HG02588 (cell line): Measurements from ENCODE around the gene DPH1.
"Not testable (repeated sequence)": the region's sequence is repeated elsewhere in the genome, so short reads cannot be mapped to it uniquely, and the experiment has no call there.

ENCODE experiments used
- ATAC-seq: cut with Tn5 transposase; IDR thresholded peaks from one replicate; pipeline ENCODE4 v1.9.1; 2021; ENCODE audit warnings: mild to moderate bottlenecking, moderate library complexity; ENCODE audit not compliant: unreplicated experiment

DPH1 gene

GRCh38 chr17:2004435-2004952 is 25.5 kb upstream of the DPH1 start:
- ATAC-seq: no peak

DNA sequence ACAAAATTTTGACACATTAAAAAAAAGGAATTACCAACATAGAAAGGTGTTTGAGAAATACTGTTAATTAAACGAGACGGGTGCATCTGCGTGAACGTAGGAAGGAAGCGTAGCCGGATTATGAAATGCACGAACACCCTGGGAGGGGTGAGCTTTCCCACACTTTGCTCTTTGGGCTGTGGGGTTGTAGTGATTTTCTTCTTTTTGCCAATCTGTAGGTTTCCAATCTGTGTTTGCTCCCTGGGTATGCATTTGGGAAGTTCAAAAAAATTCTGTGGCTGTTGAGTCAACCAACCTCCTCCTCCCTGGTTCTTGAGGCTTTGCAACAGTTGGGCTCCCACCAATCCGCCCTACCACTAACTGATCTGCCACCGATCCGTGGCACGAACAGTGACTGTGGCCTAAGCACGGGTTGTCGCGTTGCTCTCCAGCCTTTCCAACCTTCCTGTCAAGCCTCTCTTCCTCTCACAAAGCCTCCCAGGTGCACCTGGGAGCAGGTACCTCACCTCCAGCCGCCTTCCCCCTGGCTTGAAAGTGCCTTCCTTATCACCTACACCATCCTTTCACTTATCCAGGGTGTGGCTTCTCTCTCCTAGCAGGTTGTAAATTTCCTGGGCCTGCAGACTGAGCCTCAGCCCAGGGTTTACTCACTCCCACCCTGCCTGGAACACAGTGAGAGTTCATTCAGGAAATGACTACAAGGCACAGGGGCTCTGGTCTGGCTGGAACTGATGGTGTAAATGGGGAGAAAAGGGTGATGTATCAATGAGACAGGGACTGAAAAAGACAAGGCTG is 21.4 kb upstream of the DPH1 start:
- no peak for ATAC-seq

DNA sequence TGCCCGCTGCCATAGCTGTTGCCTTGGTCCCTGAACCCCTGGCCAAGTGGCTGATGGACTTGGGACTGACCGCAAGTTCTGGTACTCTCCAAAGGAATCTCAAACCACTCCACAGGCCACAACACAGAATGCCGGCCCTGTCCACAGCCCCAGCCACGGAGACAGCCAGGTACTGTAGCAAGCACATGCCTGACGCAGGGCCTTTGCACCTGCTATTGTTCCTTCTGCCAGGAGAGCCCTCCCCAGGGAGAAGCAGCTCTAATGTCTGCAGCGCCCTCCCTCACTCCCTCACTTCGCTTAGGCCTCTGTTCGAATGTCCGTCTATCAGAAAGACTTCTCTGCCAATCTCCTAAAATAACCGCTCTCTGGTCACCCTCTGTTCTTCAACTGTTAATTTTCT is 20.2 kb upstream of the DPH1 start:
- ATAC-seq: no peak

DNA sequence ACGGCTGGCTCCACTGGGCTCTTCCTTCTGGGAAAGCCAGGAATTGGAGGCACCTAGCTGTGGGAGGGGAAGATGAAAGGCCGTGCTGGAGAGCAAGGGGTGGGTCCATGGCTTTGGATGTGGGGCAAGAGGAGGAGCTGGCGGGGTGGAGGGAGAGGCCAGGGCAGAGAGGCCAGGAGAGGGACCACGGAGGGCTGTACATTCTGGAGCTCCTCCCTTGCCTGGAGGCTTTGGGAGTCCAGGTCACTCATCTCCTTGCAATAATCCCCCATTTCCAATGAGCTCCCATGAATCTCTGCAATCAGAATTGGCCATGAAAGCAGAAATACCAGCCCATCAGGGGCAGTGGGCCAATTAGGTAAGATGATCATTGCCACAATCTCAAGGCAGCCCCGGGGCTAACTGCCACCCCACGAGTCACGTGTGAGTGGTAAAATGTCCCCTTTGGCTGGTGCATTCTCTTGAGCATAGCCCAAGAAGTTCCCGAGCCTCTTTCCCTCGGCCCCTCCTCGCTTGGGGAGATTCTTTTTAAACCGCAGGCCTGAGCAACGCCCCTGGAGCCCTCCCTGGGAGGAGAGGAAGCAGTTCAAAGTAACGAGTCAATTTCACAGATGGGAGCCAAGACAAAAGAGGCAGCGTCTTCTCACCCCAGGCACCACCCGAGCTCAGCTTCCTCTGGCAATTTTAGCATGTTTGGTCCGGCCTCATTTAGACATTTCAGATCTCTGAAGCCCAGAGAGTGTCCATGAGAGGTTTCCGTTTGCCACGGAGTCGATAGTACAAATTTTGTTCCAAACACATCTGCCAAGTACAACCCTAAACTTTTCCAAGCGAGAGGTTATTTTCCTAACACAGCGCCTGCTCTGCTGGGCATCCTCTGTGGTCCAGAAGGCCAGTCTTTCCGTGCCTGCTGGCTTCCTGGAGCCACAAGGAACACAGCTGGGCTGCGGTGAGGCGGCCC is 18.3 kb upstream of the DPH1 start:
- no peak for ATAC-seq

DNA sequence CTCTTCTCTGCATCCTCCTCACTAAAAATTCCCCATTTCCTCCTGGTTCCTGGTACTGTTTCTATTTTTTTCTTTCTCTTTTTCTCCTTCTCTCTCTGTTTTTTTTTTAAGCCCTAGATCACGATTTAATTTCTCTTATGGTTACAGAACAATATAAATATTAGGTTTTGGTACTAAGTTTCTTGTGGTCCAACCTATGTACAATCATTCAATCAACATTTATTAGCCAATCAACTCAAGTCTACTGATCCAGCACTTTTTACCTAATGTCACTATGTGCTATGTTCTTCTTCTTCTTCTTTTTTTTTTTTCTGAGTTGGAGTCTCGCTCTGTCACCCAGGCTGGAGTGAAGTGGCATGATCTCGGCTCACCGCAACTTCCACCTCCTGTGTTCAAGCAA is 17.5 kb upstream of the DPH1 start:
- no peak for ATAC-seq

DNA sequence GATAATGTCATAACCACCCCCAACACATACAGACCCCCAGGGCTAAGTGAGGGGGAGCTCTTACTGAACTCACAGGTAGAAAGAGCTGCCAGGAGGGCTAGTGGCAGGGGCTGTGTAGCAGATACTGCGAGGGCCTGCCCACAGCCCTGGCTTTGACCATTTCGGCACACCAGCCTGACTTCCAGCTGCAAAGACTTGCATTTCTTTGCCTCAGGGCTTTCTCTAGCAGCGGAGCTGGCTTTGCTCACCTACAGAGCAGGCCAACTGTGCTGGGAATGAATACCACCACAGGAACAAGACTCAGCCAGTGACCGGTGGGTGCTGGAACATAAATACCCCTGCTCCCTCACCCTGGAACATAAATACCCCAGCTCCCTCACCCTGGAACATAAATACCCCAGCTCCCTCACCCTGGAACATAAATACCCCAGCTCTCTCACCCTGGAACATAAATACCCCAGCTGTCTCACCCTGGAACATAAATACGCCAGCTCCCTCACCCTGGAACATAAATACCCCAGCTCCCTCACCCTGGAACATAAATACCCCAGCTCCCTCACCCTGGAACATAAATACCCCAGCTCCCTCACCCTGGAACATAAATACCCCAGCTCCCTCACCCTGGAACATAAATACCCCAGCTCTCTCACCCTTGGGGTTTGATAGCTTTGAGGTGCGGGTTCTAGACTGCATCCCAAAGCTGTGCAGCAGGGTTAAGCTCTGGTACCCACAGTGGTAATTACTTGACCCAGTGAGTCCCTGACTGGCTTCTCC is 16.5 kb upstream of the DPH1 start:
- not testable (repeated sequence) for ATAC-seq

DNA sequence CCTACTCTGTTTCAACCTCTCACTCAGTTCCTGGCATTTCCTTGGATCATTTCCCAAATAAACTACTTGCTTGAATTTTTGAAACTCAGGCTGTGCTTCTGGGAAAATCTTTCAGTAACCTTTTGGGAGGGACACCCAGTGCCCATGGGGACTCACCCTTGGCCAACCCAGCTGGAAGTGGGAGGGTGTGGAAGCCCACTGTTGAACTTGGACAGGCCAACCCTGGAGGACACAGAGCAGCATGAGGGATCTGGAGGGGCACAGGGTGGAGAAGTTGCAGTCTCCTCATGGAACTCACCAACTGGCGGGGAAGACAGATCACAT is 16.0 kb upstream of the DPH1 start:
- ATAC-seq: no peak

DNA sequence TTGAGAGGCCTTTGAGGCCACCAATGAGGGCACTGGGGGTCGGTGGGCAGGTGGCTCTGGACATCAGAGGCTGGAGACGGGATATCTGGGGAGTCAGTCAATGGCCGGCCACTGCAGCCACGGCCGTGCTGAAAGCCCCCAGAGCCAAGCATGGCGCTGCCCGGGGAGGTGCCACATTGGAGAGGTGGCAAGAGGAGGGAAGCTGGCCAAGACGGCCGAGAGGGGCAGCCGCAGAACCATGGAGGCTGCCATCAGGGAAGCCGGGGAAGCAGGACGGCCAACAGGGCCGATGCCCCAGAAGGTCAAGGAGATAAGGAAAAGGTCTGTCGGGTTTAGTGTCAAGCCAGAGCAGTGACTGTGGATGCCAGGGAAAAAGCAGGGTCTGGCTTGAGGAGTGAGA is 14.6 kb upstream of the DPH1 start:
- no peak for ATAC-seq

- ATAC-seq: no peak
These were observed 13.5 kb upstream of the DPH1 start for GRCh38 chr17:2016494-2016893.

DNA sequence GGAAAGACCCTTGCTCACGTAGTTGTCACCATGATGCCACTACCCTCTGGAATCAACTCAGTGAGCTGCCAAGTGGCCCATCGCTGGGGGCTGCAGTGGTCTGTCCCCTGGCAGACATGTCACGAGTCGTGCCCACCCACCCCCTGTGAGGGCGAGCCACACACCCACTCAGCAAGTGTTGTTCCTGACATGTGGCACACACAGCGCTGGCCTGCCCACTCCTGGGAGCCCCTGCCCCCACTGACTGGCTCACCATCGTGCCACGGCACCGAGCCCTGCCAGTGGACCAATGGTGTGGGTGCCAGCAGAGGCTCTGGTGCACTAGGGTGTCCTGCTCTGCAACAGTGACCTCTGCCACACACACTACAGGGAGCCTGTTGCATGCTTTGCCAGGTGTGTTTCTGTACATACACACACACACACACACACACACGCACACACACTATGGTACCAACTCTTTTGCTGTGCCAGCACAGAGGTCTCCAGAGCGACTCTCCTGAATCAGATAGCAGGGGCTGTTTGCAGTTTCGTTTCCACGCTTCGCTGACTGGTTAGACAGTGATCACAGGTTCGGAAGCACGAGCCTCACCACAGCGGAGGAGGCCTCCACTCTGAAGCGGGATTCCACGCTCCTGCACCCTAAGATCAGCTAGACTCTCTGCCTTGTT is 12.5 kb upstream of the DPH1 start:
- no peak for ATAC-seq

GRCh38 chr17:2018716-2019510 is 11.0 kb upstream of the DPH1 start:
- no peak for ATAC-seq

GRCh38 chr17:2019723-2020122 is 10.2 kb upstream of the DPH1 start:
- no peak for ATAC-seq

GRCh38 chr17:2020721-2021120 is 9.2 kb upstream of the DPH1 start:
- no peak for ATAC-seq

GRCh38 chr17:2022647-2023240 is 7.2 kb upstream of the DPH1 start:
- ATAC-seq: no peak

- ATAC-seq: no peak
These were observed 6.7 kb upstream of the DPH1 start for GRCh38 chr17:2023256-2023655.

DNA sequence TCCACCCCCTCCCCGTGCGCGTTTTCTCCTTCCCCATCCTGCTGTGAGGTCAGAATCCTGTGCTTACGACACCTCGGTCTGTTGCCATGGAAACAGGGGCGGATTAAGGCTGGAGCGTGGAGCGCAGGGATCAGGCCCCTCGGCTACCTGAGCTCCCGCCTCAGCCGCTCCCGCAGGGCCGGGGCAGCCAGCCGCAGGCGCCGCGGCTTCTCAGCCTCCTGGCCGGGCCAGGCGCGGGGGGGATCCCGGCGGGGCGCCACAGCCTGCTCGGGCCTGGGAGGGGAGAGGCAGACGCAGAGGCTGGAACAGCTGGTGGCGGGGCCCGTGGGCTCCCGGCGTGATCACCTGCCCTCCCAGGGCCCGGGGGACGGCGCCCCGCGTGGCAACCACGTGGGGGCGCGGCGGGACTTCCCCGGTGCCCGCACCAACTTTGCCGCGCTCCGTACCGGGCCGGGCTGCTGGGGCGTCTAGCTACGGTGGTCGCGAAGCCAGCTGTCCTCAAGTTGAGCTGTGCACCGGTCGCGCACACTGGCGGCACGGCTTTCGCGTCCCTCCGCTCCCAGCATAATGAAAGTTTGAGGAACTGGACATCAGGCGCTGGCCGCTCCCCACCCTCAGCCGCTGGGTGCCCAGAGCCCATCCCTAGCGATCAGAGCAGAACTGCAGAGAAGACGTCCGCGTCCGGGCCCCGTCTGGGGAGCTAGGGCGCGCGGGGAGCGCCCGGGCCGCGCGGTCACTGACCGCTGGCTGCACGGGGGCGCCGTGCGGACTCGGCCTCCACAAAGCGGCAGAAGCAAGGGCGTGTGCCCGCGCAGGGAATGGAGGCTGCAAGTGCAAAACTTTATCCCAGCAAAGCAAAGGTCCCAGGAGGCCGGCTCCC is 6.0 kb upstream of the DPH1 start:
- no peak for ATAC-seq

GRCh38 chr17:2024572-2025219 is 5.3 kb upstream of the DPH1 start:
- no peak for ATAC-seq

DNA sequence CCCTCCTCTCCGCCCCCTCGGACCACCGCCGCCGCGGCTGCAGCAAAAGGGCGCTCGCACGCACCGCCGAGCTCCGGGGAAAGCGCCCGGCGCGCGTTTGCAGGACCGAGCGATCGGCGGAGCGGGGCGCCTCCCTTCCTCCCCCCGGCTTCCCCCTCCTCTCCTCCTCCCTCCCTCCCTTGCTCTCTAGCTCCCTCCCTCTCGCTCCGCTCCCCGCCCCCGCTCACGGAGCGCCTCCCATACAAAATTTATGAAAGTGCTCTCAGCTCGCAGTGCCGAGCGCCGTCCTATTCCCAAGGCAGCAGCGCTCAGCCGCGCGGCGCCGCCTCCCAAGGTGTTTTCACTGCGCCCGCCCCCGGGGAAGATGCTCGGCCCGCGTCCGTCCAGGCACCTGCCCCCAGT is 4.7 kb upstream of the DPH1 start, which contains the start of gene RTN4RL1:
Gene RTN4RL1, minus strand, starts transcription at position 115 of the 402 bp plus-strand sequence. CDS start 469 bp downstream, outside the sequence.
- no peak for ATAC-seq
